GM10248 (cell line): Measurements from ENCODE around the gene ABHD6.

Experiments used
- CTCF ChIA-PET: fragments of 300-600 bp; sonication (Branson Sonifier 250); formaldehyde crosslinking; extraction: SDS; loops from one replicate; lab custom pipeline; 2021; ENCODE audit warnings: antibody characterized with exemption; lab: Yijun Ruan, JAX
- POLR2A ChIA-PET: fragments of 350-650 bp; sonication (Branson Sonifier 250); formaldehyde crosslinking; extraction: SDS; loops from one replicate; lab custom pipeline; 2020; ENCODE audit warnings: antibody characterized with exemption; lab: Yijun Ruan, JAX
- DNase-seq: peaks from one replicate; pipeline ENCODE4 v3.0.0; 2012; ENCODE audit errors: extremely low spot score
- CTCF ChIP-seq: IDR thresholded peaks from 2 replicates; pipeline ENCODE4 v1.5.1; 2012; ENCODE audit warnings: mild to moderate bottlenecking, low read depth; ENCODE audit errors: extremely low read depth, missing control alignments, control extremely low read depth

Gene ABHD6

GRCh38 chr3:58324391-58325390, 87.1 kb downstream of the ABHD6 start:
- no peak for TF ChIP-seq CTCF
- POLR2A ChIA-PET, result interaction anchor here (1.3 kb wide), 1 partner anchor 18 kb away, joined by 4 read pairs; the partner anchor contains the start of genes HTD2 and RPP14
- CTCF ChIA-PET, result interaction anchor here (0.8 to 8.6 kb wide), 10 partner anchors 8 to 146 kb away, joined by 3 to 107 read pairs (median 4); partner anchors contain the start of genes HTD2 and RPP14
- DNase-seq, result no peak

- ChIA-PET CTCF (interaction anchor here (0.8 to 8.6 kb wide), 7 partner anchors 9 to 147 kb away, joined by 3 to 107 read pairs (median 3); partner anchors contain the start of genes HTD2 and RPP14), POLR2A (interaction anchor here (0.9 to 1.3 kb wide), 2 partner anchors 19 to 24 kb away, joined by 3 to 4 read pairs; partner anchors contain the start of genes HTD2 and RPP14)
- DNase-seq, result no peak
- no peak for TF ChIP-seq CTCF
Measured at GRCh38 chr3:58325525-58325992, 88.0 kb downstream of the ABHD6 start.

- POLR2A ChIA-PET, result interaction anchor here (0.9 kb wide), 1 partner anchor 23 kb away, joined by 3 read pairs; no protein-coding TSS in a partner anchor
- no peak for TF ChIP-seq CTCF
- CTCF ChIA-PET, result interaction anchor here (1.0 to 8.6 kb wide), 3 partner anchors 8 to 24 kb away, joined by 3 to 107 read pairs (median 4); partner anchors contain the start of genes HTD2 and RPP14
- no peak for DNase-seq
Measured at GRCh38 chr3:58326267-58326900, 88.8 kb downstream of the ABHD6 start.

GRCh38 chr3:58329150-58329921, 91.7 kb downstream of the ABHD6 start:
- TF ChIP-seq CTCF, result no peak
- CTCF ChIA-PET, result interaction anchor here (1.2 to 1.6 kb wide), 3 partner anchors 21 to 141 kb away, joined by 3 to 5 read pairs (median 3); partner anchors contain the start of genes HTD2 and RPP14
- no peak for DNase-seq
- POLR2A ChIA-PET, result no interaction called here

GRCh38 chr3:58329922-58330413, 92.4 kb downstream of the ABHD6 start:
- CTCF ChIA-PET, result interaction anchor here (1.2 to 1.4 kb wide), 3 partner anchors 23 to 142 kb away, joined by 3 to 5 read pairs (median 5); partner anchors contain the start of genes HTD2 and RPP14
- TF ChIP-seq CTCF, result no peak
- POLR2A ChIA-PET, result no interaction called here
- no peak for DNase-seq
